ENCODE data around the gene ZNF394.

DNA sequence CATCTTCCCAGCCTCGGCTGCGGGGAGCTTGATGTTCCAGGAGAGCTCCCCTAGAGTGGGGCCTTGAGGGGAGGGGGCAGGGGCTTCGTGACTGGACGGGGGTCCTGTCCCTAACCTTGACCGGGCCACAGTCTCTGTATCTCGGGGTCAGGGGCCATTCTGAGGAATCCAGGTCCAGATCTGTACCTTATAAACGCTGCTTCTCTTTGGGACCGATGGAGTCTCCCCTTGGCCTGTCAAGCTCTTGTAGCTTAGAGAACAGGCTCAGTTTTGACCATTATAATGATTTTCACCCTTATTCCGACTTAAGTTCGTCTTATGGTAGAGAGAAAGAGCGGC lies 5.2 kb upstream of the ZNF394 start:
- TF ChIP-seq, protein P1, sequence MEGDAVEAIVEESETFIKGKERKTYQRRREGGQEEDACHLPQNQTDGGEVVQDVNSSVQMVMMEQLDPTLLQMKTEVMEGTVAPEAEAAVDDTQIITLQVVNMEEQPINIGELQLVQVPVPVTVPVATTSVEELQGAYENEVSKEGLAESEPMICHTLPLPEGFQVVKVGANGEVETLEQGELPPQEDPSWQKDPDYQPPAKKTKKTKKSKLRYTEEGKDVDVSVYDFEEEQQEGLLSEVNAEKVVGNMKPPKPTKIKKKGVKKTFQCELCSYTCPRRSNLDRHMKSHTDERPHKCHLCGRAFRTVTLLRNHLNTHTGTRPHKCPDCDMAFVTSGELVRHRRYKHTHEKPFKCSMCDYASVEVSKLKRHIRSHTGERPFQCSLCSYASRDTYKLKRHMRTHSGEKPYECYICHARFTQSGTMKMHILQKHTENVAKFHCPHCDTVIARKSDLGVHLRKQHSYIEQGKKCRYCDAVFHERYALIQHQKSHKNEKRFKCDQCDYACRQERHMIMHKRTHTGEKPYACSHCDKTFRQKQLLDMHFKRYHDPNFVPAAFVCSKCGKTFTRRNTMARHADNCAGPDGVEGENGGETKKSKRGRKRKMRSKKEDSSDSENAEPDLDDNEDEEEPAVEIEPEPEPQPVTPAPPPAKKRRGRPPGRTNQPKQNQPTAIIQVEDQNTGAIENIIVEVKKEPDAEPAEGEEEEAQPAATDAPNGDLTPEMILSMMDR (IDR thresholded peaks at IDR 0.05; ENCODE audit: extremely low read depth in 1 of 2, insufficient read depth in 1 of 2, low read depth in 1 of 2, low read length in 2 of 2) = no peak
- no peak for TF ChIP-seq GATA2 (IDR thresholded peaks at IDR 0.05; ENCODE audit: insufficient read depth, insufficient read length, low read depth, low read length)
